A673 (cell line): ENCODE results near the gene SELENOI. TPM values are rescaled to one million over a fixed set of nuclear protein-coding genes. Genes with fewer than 3 reads are reported as not detected.

Experiments
- BruUV-seq: library from RNA; stranded (reverse); fragments of 400-500 nt; replicated peaks from 2 replicates; lab custom pipeline; 2021; lab: Mats Ljungman, UMichigan
- CTCF ChIA-PET: fragments of 300-600 bp; sonication (Branson Sonifier 250); formaldehyde crosslinking; loops from one replicate; lab custom pipeline; 2022; ENCODE audit warnings: antibody characterized with exemption; lab: Charles Lee
- POLR2A ChIA-PET: fragments of 300-600 bp; sonication (Branson Sonifier 250); formaldehyde crosslinking; loops from one replicate; lab custom pipeline; 2022; ENCODE audit warnings: antibody characterized with exemption; ENCODE audit not compliant: low non-redundant PET; lab: Charles Lee
- DNase-seq: peaks from one replicate; pipeline ENCODE4 v3.0.0-alpha.2; 2015; ENCODE audit warnings: low spot score
- H3K27ac ChIP-seq: fragments of 200-600 bp; sonication (generic); 2 replicates; pipeline ENCODE4 v1.5.1; 2016; ENCODE audit warnings: mixed run types, low read depth, mild to moderate bottlenecking, mixed read lengths, antibody characterized with exemption, low read length; ENCODE audit not compliant: poor library complexity, severe bottlenecking
- H3K27me3 ChIP-seq: fragments of 200-600 bp; sonication (generic); replicated peaks from 2 replicates; pipeline ENCODE4 v1.6.1; 2017; ENCODE audit warnings: mixed run types, low read depth, mild to moderate bottlenecking, mixed read lengths, antibody characterized with exemption, low read length; ENCODE audit not compliant: insufficient read depth, poor library complexity
- H3K36me3 ChIP-seq: fragments of 200-600 bp; sonication (generic); 2 replicates; pipeline ENCODE4 v1.6.1; 2016; ENCODE audit warnings: mixed run types, mild to moderate bottlenecking, mixed read lengths, antibody characterized with exemption, low read length; ENCODE audit not compliant: insufficient read depth, poor library complexity, severe bottlenecking
- H3K4me1 ChIP-seq: fragments of 200-600 bp; sonication (generic); 2 replicates; pipeline ENCODE4 v1.6.1; 2017; ENCODE audit warnings: mixed run types, mild to moderate bottlenecking, mixed read lengths, antibody characterized with exemption, low read length; ENCODE audit not compliant: insufficient read depth, poor library complexity, severe bottlenecking
- H3K4me3 ChIP-seq: fragments of 200-600 bp; sonication (generic); 2 replicates; pipeline ENCODE4 v1.5.1; 2016; ENCODE audit warnings: low read depth, mixed run types, mild to moderate bottlenecking, mixed read lengths, low read length; ENCODE audit not compliant: poor library complexity, severe bottlenecking
- H3K9me3 ChIP-seq: fragments of 200-600 bp; sonication (generic); 2 replicates; pipeline ENCODE4 v1.6.1; 2016; ENCODE audit warnings: mixed run types, low read depth, mild to moderate bottlenecking, mixed read lengths, antibody characterized with exemption, low read length; ENCODE audit not compliant: poor library complexity, severe bottlenecking
- EZH2 ChIP-seq: fragments of 200-600 bp; sonication (generic); IDR thresholded peaks from 2 replicates; pipeline ENCODE4 v1.6.1; 2017; ENCODE audit warnings: borderline replicate concordance, low read depth, mild to moderate bottlenecking, mixed read lengths, antibody characterized with exemption, low read length; ENCODE audit not compliant: poor library complexity, severe bottlenecking
- intact Hi-C: fragments of 100-400 bp; cut with micrococcal nuclease; formaldehyde crosslinking; loops from one replicate; pipeline ENCODE4 v1.10.0; 2022; ENCODE audit not compliant: unreplicated experiment
- total RNA-seq: library from RNA; stranded (reverse); gene quantifications from 2 replicates; pipeline ENCODE4 v1.2.3, GENCODE V29; 2021
- TF ChIP-seq, protein P1 (sequence below): fragments of 300-800, 200-600 bp; sonication (generic); conservative IDR thresholded peaks from 2 replicates; pipeline ENCODE4 v1.5.1; 2017; ENCODE audit warnings: low read depth, mild to moderate bottlenecking, antibody characterized with exemption, low read length, moderate library complexity, mixed read lengths

The SELENOI gene
- total RNA-seq, 1 experiment from 2014 or later, result 62.7 TPM

DNA sequence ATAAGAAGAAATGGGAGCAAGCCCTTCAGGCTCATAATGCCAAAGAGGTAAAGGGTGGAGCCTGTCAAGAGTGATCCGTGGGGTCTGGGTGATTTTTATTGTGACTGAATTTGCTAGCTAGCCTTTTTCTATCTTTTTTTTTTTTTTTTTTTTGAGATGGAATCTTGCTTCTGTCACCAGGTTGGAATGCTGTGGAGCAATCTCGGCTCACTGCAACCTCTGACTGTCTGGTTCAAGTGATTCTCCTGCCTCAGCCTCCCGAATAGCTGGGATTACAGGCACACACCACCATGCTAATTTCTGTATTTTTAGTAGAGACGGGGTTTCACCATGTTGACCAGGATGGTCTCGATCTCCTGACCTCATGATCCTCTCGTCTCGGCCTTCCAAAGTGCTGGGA is 84.9 kb downstream of the SELENOI start:
- POLR2A ChIA-PET, result no interaction called here
- Histone ChIP-seq H3K27ac (no peak overlapping the region), H3K4me3 (no peak overlapping the region), H3K27me3 (no peaks in the 10 kb centered on the region), H3K36me3 (no peaks in the 10 kb centered on the region), H3K9me3 (no peaks in the 10 kb centered on the region), H3K4me1 (no peaks in the 10 kb centered on the region)
- TF ChIP-seq, protein P1, sequence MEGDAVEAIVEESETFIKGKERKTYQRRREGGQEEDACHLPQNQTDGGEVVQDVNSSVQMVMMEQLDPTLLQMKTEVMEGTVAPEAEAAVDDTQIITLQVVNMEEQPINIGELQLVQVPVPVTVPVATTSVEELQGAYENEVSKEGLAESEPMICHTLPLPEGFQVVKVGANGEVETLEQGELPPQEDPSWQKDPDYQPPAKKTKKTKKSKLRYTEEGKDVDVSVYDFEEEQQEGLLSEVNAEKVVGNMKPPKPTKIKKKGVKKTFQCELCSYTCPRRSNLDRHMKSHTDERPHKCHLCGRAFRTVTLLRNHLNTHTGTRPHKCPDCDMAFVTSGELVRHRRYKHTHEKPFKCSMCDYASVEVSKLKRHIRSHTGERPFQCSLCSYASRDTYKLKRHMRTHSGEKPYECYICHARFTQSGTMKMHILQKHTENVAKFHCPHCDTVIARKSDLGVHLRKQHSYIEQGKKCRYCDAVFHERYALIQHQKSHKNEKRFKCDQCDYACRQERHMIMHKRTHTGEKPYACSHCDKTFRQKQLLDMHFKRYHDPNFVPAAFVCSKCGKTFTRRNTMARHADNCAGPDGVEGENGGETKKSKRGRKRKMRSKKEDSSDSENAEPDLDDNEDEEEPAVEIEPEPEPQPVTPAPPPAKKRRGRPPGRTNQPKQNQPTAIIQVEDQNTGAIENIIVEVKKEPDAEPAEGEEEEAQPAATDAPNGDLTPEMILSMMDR, result no peak
- TF ChIP-seq EZH2, result no peak
- CTCF ChIA-PET, result no interaction called here
- DNase-seq, result no peak
- no TSS peak for BruUV-seq
- intact Hi-C loops, result no loop called here

DNA sequence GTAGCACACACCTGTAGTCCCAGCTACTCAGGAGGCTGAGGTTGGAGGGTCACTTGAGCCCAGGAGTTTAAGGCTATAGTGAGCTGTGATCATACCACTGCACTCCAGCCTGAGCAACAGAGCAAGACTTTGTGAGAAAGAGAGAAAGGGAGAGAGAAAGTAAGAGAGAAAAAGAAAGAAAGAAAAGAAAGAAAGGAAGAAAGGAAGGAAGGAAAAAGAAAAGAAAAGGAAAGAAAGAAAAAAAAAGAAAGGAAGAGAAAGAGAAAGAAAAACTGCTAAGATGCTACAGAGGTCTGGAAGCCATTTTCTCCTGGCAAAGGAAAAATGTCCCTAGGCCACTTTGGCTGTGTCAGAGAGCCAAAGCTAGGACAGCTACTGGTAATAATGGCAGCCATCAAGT is 86.4 kb downstream of the SELENOI start:
- BruUV-seq, result no TSS peak
- no peak for DNase-seq
- intact Hi-C loops, result no loop called here
- H3K27me3 ChIP-seq, result no peaks in the 10 kb centered on the region
- no peak overlapping the region for H3K27ac ChIP-seq
- TF ChIP-seq, protein P1, result no peak
- no peak for TF ChIP-seq EZH2
- H3K4me3 ChIP-seq, result no peak overlapping the region
- no peaks in the 10 kb centered on the region for H3K9me3 ChIP-seq
- ChIA-PET CTCF (interaction anchor here (0.6 kb wide), 1 partner anchor 71 kb away, joined by 3 read pairs; no protein-coding TSS in a partner anchor), POLR2A (no interaction called here)
- no peaks in the 10 kb centered on the region for H3K4me1 ChIP-seq
- no peaks in the 10 kb centered on the region for H3K36me3 ChIP-seq

DNA sequence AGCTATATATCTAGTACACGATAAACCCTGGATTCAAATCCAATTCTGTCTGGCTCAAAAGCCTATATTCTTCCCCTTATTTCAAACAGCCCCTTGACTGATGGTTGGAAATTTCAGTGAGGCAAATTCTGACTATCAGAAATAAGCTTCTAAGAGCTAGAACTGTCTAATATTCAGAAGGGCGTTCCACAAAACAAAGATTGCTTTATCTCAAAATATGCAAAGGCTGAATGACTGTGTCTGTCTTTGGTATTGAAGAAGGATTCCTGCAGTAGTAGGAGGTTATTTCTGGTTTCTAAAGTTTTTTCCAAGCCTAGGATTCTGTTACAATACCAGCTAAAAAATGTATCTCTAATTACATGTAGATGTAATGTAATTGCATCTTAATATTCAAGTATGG is 86.9 kb downstream of the SELENOI start:
- ChIA-PET CTCF (no interaction called here), POLR2A (no interaction called here)
- DNase-seq, result no peak
- H3K4me3 ChIP-seq, result no peak overlapping the region
- TF ChIP-seq, protein P1, result no peak
- TF ChIP-seq EZH2, result no peak
- no peaks in the 10 kb centered on the region for H3K9me3 ChIP-seq
- no peak overlapping the region for H3K27ac ChIP-seq
- H3K27me3 ChIP-seq, result no peaks in the 10 kb centered on the region
- intact Hi-C loops, result no loop called here
- H3K4me1 ChIP-seq, result no peaks in the 10 kb centered on the region
- BruUV-seq, result no TSS peak
- H3K36me3 ChIP-seq, result no peaks in the 10 kb centered on the region
